HL-60/S4 treated with retinoic acid at 250 ng/mL for 4 days and 3 days (cell line): ENCODE measurements around the gene AGPS.
"Not testable (repeated sequence)": the region's sequence is repeated elsewhere in the genome, so short reads cannot be mapped to it uniquely, and the experiment has no call there.

Experiments
- in situ Hi-C: fragments of 300-500 bp; cut with MboI; formaldehyde crosslinking; loops from 2 replicates; pipeline ENCODE4 v1.7.0; 2022; ENCODE audit warnings: low sequenced_read_pairs

Gene AGPS

GRCh38 chr2:177392373-177393202 lies at the start of gene AGPS:
Gene AGPS (plus strand): TSS chr2:177392773. CDS start chr2:177392790, 17 bp downstream.
- in situ Hi-C loops, result no loop called here

- in situ Hi-C loops, result no loop called here
These were observed 48.8 kb upstream of the AGPS start for GRCh38 chr2:177343773-177344172.

- in situ Hi-C loops, result no loop called here
These were observed 48.3 kb upstream of the AGPS start for GRCh38 chr2:177344316-177344715.

GRCh38 chr2:177346192-177346591 lies 46.4 kb upstream of the AGPS start:
- in situ Hi-C loops, result no loop called here

GRCh38 chr2:177347570-177347969 lies 45.0 kb upstream of the AGPS start:
- in situ Hi-C loops, result no loop called here

GRCh38 chr2:177348118-177348654 lies 44.4 kb upstream of the AGPS start:
- in situ Hi-C loops, result no loop called here

GRCh38 chr2:177348733-177349693 lies 43.6 kb upstream of the AGPS start:
- in situ Hi-C loops, result no loop called here

GRCh38 chr2:177350624-177351023 lies 41.9 kb upstream of the AGPS start:
- in situ Hi-C loops, result not testable (repeated sequence)

- in situ Hi-C loops, result not testable (repeated sequence)
These were observed 41.5 kb upstream of the AGPS start for GRCh38 chr2:177351121-177351520.

GRCh38 chr2:177352441-177353186 lies 40.0 kb upstream of the AGPS start:
- in situ Hi-C loops, result no loop called here

- in situ Hi-C loops, result no loop called here
These were observed 39.4 kb upstream of the AGPS start for GRCh38 chr2:177353187-177353478.

- in situ Hi-C loops, result not testable (repeated sequence)
These were observed 38.0 kb upstream of the AGPS start for GRCh38 chr2:177354541-177354940.

- in situ Hi-C loops, result no loop called here
These were observed 36.7 kb upstream of the AGPS start for GRCh38 chr2:177355874-177356273.

- in situ Hi-C loops, result no loop called here
These were observed 32.6 kb upstream of the AGPS start for GRCh38 chr2:177359836-177360595.

- in situ Hi-C loops, result no loop called here
These were observed 30.1 kb upstream of the AGPS start for GRCh38 chr2:177362499-177362898.

- in situ Hi-C loops, result no loop called here
These were observed 29.2 kb upstream of the AGPS start for GRCh38 chr2:177363332-177363731.

- in situ Hi-C loops, result not testable (repeated sequence)
These were observed 26.8 kb upstream of the AGPS start for GRCh38 chr2:177365764-177366163.

- in situ Hi-C loops, result not testable (repeated sequence)
These were observed 24.6 kb upstream of the AGPS start for GRCh38 chr2:177368023-177368422.

- in situ Hi-C loops, result no loop called here
These were observed 13.2 kb upstream of the AGPS start for GRCh38 chr2:177379354-177379753.

GRCh38 chr2:177380181-177380580 lies 12.4 kb upstream of the AGPS start:
- in situ Hi-C loops, result no loop called here
